ENCODE results near the gene CHD9NB. TPM values are rescaled to one million over a fixed set of nuclear protein-coding genes. Genes with fewer than 3 reads are reported as not detected.
"Not testable (repeated sequence)": the region's sequence is repeated elsewhere in the genome, so short reads cannot be mapped to it uniquely, and the experiment has no call there.

The CHD9NB gene
- polyA plus RNA-seq, 5 donors, result 2.0 to 12.1 (median 7.9) TPM

- DNase-seq, result no peak
Measured at GRCh38 chr16:53084746-53085334, 32.1 kb upstream of the CHD9NB start.

GRCh38 chr16:53084141-53084541 lies 31.4 kb upstream of the CHD9NB start:
- no peak for DNase-seq

GRCh38 chr16:53083119-53083518 lies 30.4 kb upstream of the CHD9NB start:
- DNase-seq, result no peak

GRCh38 chr16:53082509-53082908 lies 29.8 kb upstream of the CHD9NB start:
- no peak for DNase-seq

GRCh38 chr16:53081686-53082407 lies 29.1 kb upstream of the CHD9NB start:
- no peak for DNase-seq

GRCh38 chr16:53081032-53081424 lies 28.3 kb upstream of the CHD9NB start:
- DNase-seq, result no peak

- DNase-seq, result peak; percentile 75 to 80
Measured at GRCh38 chr16:53080345-53081031, 27.8 kb upstream of the CHD9NB start.

- no peak for DNase-seq
Measured at GRCh38 chr16:53078765-53079485, 26.2 kb upstream of the CHD9NB start.

GRCh38 chr16:53078247-53078646 lies 25.6 kb upstream of the CHD9NB start:
- no peak for DNase-seq

- not testable (repeated sequence) for DNase-seq
Measured at GRCh38 chr16:53075461-53075860, 22.8 kb upstream of the CHD9NB start.

- DNase-seq, result not testable (repeated sequence)
Measured at GRCh38 chr16:53074296-53074695, 21.6 kb upstream of the CHD9NB start.

- DNase-seq, result no peak
Measured at GRCh38 chr16:53073022-53073421, 20.3 kb upstream of the CHD9NB start.

- DNase-seq, result peak; percentile 91 to 94
Measured at GRCh38 chr16:53071748-53072301, 19.1 kb upstream of the CHD9NB start.

GRCh38 chr16:53069772-53070171 lies 17.1 kb upstream of the CHD9NB start:
- no peak for DNase-seq

GRCh38 chr16:53068423-53068833 lies 15.7 kb upstream of the CHD9NB start:
- no peak for DNase-seq

- DNase-seq, result no peak
Measured at GRCh38 chr16:53067675-53068074, 15.0 kb upstream of the CHD9NB start.

- no peak for DNase-seq
Measured at GRCh38 chr16:53065461-53066061, 12.9 kb upstream of the CHD9NB start.

GRCh38 chr16:53064081-53064578 lies 11.4 kb upstream of the CHD9NB start:
- DNase-seq, result no peak

- DNase-seq, result no peak
Measured at GRCh38 chr16:53061701-53062159, 9.0 kb upstream of the CHD9NB start.

- DNase-seq, result no peak
Measured at GRCh38 chr16:53061256-53061655, 8.6 kb upstream of the CHD9NB start.

GRCh38 chr16:53059672-53060071 lies 7.0 kb upstream of the CHD9NB start:
- DNase-seq, result no peak

Measured in right lung (tissue), 5 donors.